ENCODE measurements around the gene GATA1. TPM values are rescaled to one million over a fixed set of nuclear protein-coding genes. Genes with fewer than 3 reads are reported as not detected.

The GATA1 gene
- polyA plus RNA-seq, 2 of the 4 experiments (the other 2 are of a cell fraction) = not detected

Small RNA genes within 50 kb of the gene (small RNA-seq; reads per million reads assigned to genes)
- gene RNU6-29P = 0 to 0.78 (median 0) reads per million in 6 experiments

Other genes with a start within 250 kb of the GATA1 start
- gene TBC1D25, start 246.9 kb upstream of the GATA1 start, polyA plus RNA-seq (2011; rRNA removed) = 8.6 and 10.8 TPM in 2 replicates
- gene TBC1D25, start 246.9 kb upstream of the GATA1 start, polyA plus RNA-seq (2017; fragmentation: RNase III; extraction: RNeasy Plus Mini Kit Qiagen cat#74134 plus additional on column Dnase treatment) = 8.8 to 13.0 TPM (median 11.6 TPM) in 3 replicates
- gene RBM3, start 212.1 kb upstream of the GATA1 start, polyA plus RNA-seq (2011; rRNA removed) = 214 and 337 TPM in 2 replicates
- 345 to 446 TPM (median 353 TPM) in 3 replicates for gene RBM3, start 212.1 kb upstream of the GATA1 start, polyA plus RNA-seq (2017; fragmentation: RNase III; extraction: RNeasy Plus Mini Kit Qiagen cat#74134 plus additional on column Dnase treatment)
- 32.4 and 47.4 TPM in 2 replicates for gene WDR13, start 189.1 kb upstream of the GATA1 start, polyA plus RNA-seq (2011; rRNA removed)
- gene WDR13, start 189.1 kb upstream of the GATA1 start, polyA plus RNA-seq (2017; fragmentation: RNase III; extraction: RNeasy Plus Mini Kit Qiagen cat#74134 plus additional on column Dnase treatment) = 47.1 to 57.3 TPM (median 51.9 TPM) in 3 replicates
- 0.05 and 0.09 TPM in 2 replicates for gene WAS, start 102.8 kb upstream of the GATA1 start, polyA plus RNA-seq (2011; rRNA removed)
- 0.21 to 0.44 TPM (median 0.29 TPM) in 3 replicates for gene WAS, start 102.8 kb upstream of the GATA1 start, polyA plus RNA-seq (2017; fragmentation: RNase III; extraction: RNeasy Plus Mini Kit Qiagen cat#74134 plus additional on column Dnase treatment)
- gene SUV39H1, start 89.9 kb upstream of the GATA1 start, polyA plus RNA-seq (2011; rRNA removed) = 12.8 and 13.4 TPM in 2 replicates
- 19.9 to 20.3 TPM (median 20.0 TPM) in 3 replicates for gene SUV39H1, start 89.9 kb upstream of the GATA1 start, polyA plus RNA-seq (2017; fragmentation: RNase III; extraction: RNeasy Plus Mini Kit Qiagen cat#74134 plus additional on column Dnase treatment)
- not detected in 2 replicates for gene GLOD5, start 24.8 kb upstream of the GATA1 start, polyA plus RNA-seq (2011; rRNA removed)
- not detected in 3 replicates for gene GLOD5, start 24.8 kb upstream of the GATA1 start, polyA plus RNA-seq (2017; fragmentation: RNase III; extraction: RNeasy Plus Mini Kit Qiagen cat#74134 plus additional on column Dnase treatment)
- gene HDAC6, start 15.5 kb downstream of the GATA1 start, polyA plus RNA-seq (2011; rRNA removed) = 50.6 and 53.2 TPM in 2 replicates
- 38.9 to 52.4 TPM (median 52.1 TPM) in 3 replicates for gene HDAC6, start 15.5 kb downstream of the GATA1 start, polyA plus RNA-seq (2017; fragmentation: RNase III; extraction: RNeasy Plus Mini Kit Qiagen cat#74134 plus additional on column Dnase treatment)
- gene ERAS, start 39.9 kb downstream of the GATA1 start, polyA plus RNA-seq (2011; rRNA removed) = 0.07 TPM in 1 of 2 replicates, not detected in the other
- 0.06 to 0.07 TPM in 2 of 3 replicates, not detected in the other for gene ERAS, start 39.9 kb downstream of the GATA1 start, polyA plus RNA-seq (2017; fragmentation: RNase III; extraction: RNeasy Plus Mini Kit Qiagen cat#74134 plus additional on column Dnase treatment)
- 1.7 and 3.0 TPM in 2 replicates for gene PCSK1N, start 49.0 kb downstream of the GATA1 start, polyA plus RNA-seq (2011; rRNA removed)
- 15.9 to 22.9 TPM (median 21.2 TPM) in 3 replicates for gene PCSK1N, start 49.0 kb downstream of the GATA1 start, polyA plus RNA-seq (2017; fragmentation: RNase III; extraction: RNeasy Plus Mini Kit Qiagen cat#74134 plus additional on column Dnase treatment)
- 68.9 and 71.8 TPM in 2 replicates for gene TIMM17B, start 111.2 kb downstream of the GATA1 start, polyA plus RNA-seq (2011; rRNA removed)
- 71.9 to 76.9 TPM (median 73.3 TPM) in 3 replicates for gene TIMM17B, start 111.2 kb downstream of the GATA1 start, polyA plus RNA-seq (2017; fragmentation: RNase III; extraction: RNeasy Plus Mini Kit Qiagen cat#74134 plus additional on column Dnase treatment)
- 119 and 125 TPM in 2 replicates for gene PQBP1, start 111.3 kb downstream of the GATA1 start, polyA plus RNA-seq (2011; rRNA removed)
- gene PQBP1, start 111.3 kb downstream of the GATA1 start, polyA plus RNA-seq (2017; fragmentation: RNase III; extraction: RNeasy Plus Mini Kit Qiagen cat#74134 plus additional on column Dnase treatment) = 140 to 158 TPM (median 147 TPM) in 3 replicates
- gene SLC35A2, start 125.1 kb downstream of the GATA1 start, polyA plus RNA-seq (2011; rRNA removed) = 39.4 and 64.2 TPM in 2 replicates
- gene SLC35A2, start 125.1 kb downstream of the GATA1 start, polyA plus RNA-seq (2017; fragmentation: RNase III; extraction: RNeasy Plus Mini Kit Qiagen cat#74134 plus additional on column Dnase treatment) = 42.3 to 50.2 TPM (median 49.0 TPM) in 3 replicates
- 8.2 and 8.5 TPM in 2 replicates for gene PIM2, start 132.4 kb downstream of the GATA1 start, polyA plus RNA-seq (2011; rRNA removed)
- 7.9 to 8.8 TPM (median 7.9 TPM) in 3 replicates for gene PIM2, start 132.4 kb downstream of the GATA1 start, polyA plus RNA-seq (2017; fragmentation: RNase III; extraction: RNeasy Plus Mini Kit Qiagen cat#74134 plus additional on column Dnase treatment)
- 57.7 and 65.6 TPM in 2 replicates for gene OTUD5, start 171.0 kb downstream of the GATA1 start, polyA plus RNA-seq (2011; rRNA removed)
- 42.5 to 48.2 TPM (median 45.9 TPM) in 3 replicates for gene OTUD5, start 171.0 kb downstream of the GATA1 start, polyA plus RNA-seq (2017; fragmentation: RNase III; extraction: RNeasy Plus Mini Kit Qiagen cat#74134 plus additional on column Dnase treatment)
- gene KCND1, start 185.3 kb downstream of the GATA1 start, polyA plus RNA-seq (2011; rRNA removed) = 0.59 and 1.1 TPM in 2 replicates
- 0.69 to 0.79 TPM (median 0.77 TPM) in 3 replicates for gene KCND1, start 185.3 kb downstream of the GATA1 start, polyA plus RNA-seq (2017; fragmentation: RNase III; extraction: RNeasy Plus Mini Kit Qiagen cat#74134 plus additional on column Dnase treatment)
- 33.7 and 35.1 TPM in 2 replicates for gene GRIPAP1, start 215.7 kb downstream of the GATA1 start, polyA plus RNA-seq (2011; rRNA removed)
- 27.7 to 36.2 TPM (median 34.3 TPM) in 3 replicates for gene GRIPAP1, start 215.7 kb downstream of the GATA1 start, polyA plus RNA-seq (2017; fragmentation: RNase III; extraction: RNeasy Plus Mini Kit Qiagen cat#74134 plus additional on column Dnase treatment)